Natural killer cell (primary cell): Measurements from ENCODE around the gene MAST4. TPM values are rescaled to one million over a fixed set of nuclear protein-coding genes. Genes with fewer than 3 reads are reported as not detected.

ENCODE experiments used
- ATAC-seq, 3 donors: fragments of 150-1000 bp in 2 of 3; fragments of 200-7000 bp in 1 of 3; cut with Tn5 transposase; 1 replicate in 1 of 3; 2 replicates in 2 of 3; pipeline ENCODE4 v1.10.0; 2021; ENCODE audit warnings: mild to moderate bottlenecking in 2 of 3, moderate library complexity in 2 of 3
- DNase-seq, 2 donors: peaks; one replicate each; pipeline versions ENCODE4 v3.0.0 to v3.0.0-alpha.2; 2013 to 2021; ENCODE audit warnings: mixed read lengths in 1 of 2
- H3K27ac ChIP-seq: one replicate; pipeline ENCODE4 v1.5.1; 2013; ENCODE audit warnings: mild to moderate bottlenecking, low read length
- H3K27me3 ChIP-seq: one replicate; pipeline ENCODE4 v1.6.1; 2013; ENCODE audit warnings: low read length; ENCODE audit not compliant: control insufficient read depth, insufficient read depth
- H3K36me3 ChIP-seq: one replicate; pipeline ENCODE4 v1.6.1; 2013; ENCODE audit warnings: low read length; ENCODE audit not compliant: control insufficient read depth, insufficient read depth
- H3K4me1 ChIP-seq: one replicate; pipeline ENCODE4 v1.6.1; 2013; ENCODE audit warnings: low read length; ENCODE audit not compliant: control insufficient read depth, insufficient read depth
- H3K4me3 ChIP-seq: one replicate; pipeline ENCODE4 v1.5.1; 2013; ENCODE audit warnings: low read length
- H3K9me3 ChIP-seq: one replicate; pipeline ENCODE4 v1.6.1; 2013; ENCODE audit warnings: low read length; ENCODE audit not compliant: control insufficient read depth, insufficient read depth
- H3K27ac Mint-ChIP-seq, 2 donors: one replicate each; pipeline ENCODE4 v1.8.0; 2022; ENCODE audit warnings: mild to moderate bottlenecking in 2 of 2, mixed read lengths in 2 of 2, moderate library complexity in 1 of 2
- H3K27me3 Mint-ChIP-seq, 2 donors: one replicate each; pipeline ENCODE4 v1.8.0; 2022; ENCODE audit warnings: low read depth in 2 of 2, mixed read lengths in 2 of 2
- H3K36me3 Mint-ChIP-seq: one replicate; pipeline ENCODE4 v1.8.0; 2022; ENCODE audit warnings: mixed read lengths
- H3K4me1 Mint-ChIP-seq, 2 donors: one replicate each; pipeline ENCODE4 v1.8.0; 2022; ENCODE audit warnings: mixed read lengths in 2 of 2
- H3K4me3 Mint-ChIP-seq: one replicate; pipeline ENCODE4 v1.8.0; 2022; ENCODE audit warnings: mild to moderate bottlenecking, moderate library complexity, mixed read lengths
- H3K9me3 Mint-ChIP-seq, 2 donors: one replicate each; pipeline ENCODE4 v1.8.0; 2022; ENCODE audit warnings: mixed read lengths in 2 of 2
- WGBS: methylation state at CpG from one replicate; pipeline ENCODE4 v1.1.7; 2013; ENCODE audit warnings: missing lambda C conversion rate; ENCODE audit not compliant: insufficient coverage; 5-methylcytosine and 5-hydroxymethylcytosine counted together
- intact Hi-C: fragments of 100-400 bp; cut with micrococcal nuclease; formaldehyde crosslinking; loops from one replicate; pipeline ENCODE4 v1.14.2; 2022
- total RNA-seq, 4 donors: library from RNA; stranded (reverse); fragments of 120-200 nt in 1 of 4; gene quantifications; one replicate each; pipeline versions ENCODE4 v1.2.3 to v1.2.4, GENCODE V29; 2013 to 2022
- TF ChIP-seq, protein P1 (sequence below): fragments of 200-600 bp; IDR thresholded peaks from one replicate; pipeline ENCODE4 v1.8.0; 2022; ENCODE audit warnings: antibody characterized with exemption

MAST4 gene
- total RNA-seq, 3 donors from 2014 or later (not counting 1 experiment from before 2014, with no cell fraction given), result 6.5 to 14.1 (median 12.7) TPM

DNA sequence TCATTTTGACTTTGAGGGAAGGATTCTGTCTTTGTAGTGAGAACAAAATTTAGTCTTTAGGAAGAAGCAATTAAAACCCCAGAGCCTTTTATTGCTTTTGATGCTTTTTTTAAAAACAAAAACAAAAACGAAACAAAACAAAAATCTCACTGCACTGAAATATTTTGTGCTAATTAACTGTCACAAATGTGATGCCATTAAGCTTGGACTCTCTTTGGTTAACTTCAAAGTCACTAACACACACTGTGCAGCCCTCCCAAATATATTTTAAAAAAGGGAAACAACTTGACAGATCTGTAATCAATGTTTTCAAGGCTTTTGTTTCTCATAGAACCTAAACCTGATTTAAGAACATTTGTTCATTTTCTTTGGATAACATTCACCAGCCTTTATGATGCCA is 290.7 kb downstream of the MAST4 start:
- TF ChIP-seq, protein P1, sequence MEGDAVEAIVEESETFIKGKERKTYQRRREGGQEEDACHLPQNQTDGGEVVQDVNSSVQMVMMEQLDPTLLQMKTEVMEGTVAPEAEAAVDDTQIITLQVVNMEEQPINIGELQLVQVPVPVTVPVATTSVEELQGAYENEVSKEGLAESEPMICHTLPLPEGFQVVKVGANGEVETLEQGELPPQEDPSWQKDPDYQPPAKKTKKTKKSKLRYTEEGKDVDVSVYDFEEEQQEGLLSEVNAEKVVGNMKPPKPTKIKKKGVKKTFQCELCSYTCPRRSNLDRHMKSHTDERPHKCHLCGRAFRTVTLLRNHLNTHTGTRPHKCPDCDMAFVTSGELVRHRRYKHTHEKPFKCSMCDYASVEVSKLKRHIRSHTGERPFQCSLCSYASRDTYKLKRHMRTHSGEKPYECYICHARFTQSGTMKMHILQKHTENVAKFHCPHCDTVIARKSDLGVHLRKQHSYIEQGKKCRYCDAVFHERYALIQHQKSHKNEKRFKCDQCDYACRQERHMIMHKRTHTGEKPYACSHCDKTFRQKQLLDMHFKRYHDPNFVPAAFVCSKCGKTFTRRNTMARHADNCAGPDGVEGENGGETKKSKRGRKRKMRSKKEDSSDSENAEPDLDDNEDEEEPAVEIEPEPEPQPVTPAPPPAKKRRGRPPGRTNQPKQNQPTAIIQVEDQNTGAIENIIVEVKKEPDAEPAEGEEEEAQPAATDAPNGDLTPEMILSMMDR, result no peak
- WGBS, result 43% methylated on average over 1 of the region's 1 CpG
- no peak overlapping the region for H3K27ac ChIP-seq
- Mint-ChIP-seq H3K9me3 (no peaks in the 10 kb centered on the region), H3K4me3 (no peak overlapping the region), H3K36me3 (no peaks in the 10 kb centered on the region), H3K4me1 (peaks cover 0 to 6% of the 10 kb centered on the region in 2 donors), H3K27me3 (peaks cover 0 to 8% of the 10 kb centered on the region in 2 donors), H3K27ac (no peak overlapping the region)
- DNase-seq (no peak), ATAC-seq (no peak)
- H3K4me1 ChIP-seq, result no peaks in the 10 kb centered on the region
- H3K4me3 ChIP-seq, result no peak overlapping the region
- H3K9me3 ChIP-seq, result no peaks in the 10 kb centered on the region
- no peaks in the 10 kb centered on the region for H3K36me3 ChIP-seq
- intact Hi-C loops, result no loop called here
- no peaks in the 10 kb centered on the region for H3K27me3 ChIP-seq

- intact Hi-C loops, result no loop called here
- 75% methylated on average over 1 of the region's 2 CpGs for WGBS
Measured at GRCh38 chr5:66888613-66889012, 292.4 kb downstream of the MAST4 start.

GRCh38 chr5:66889056-66889455 is 292.9 kb downstream of the MAST4 start:
- H3K27ac ChIP-seq, result no peak overlapping the region
- 50% methylated on average over 3 of the region's 4 CpGs for WGBS
- no peak for ATAC-seq
- TF ChIP-seq, protein P1, result no peak
- no peak for DNase-seq
- H3K27me3 ChIP-seq, result no peaks in the 10 kb centered on the region
- intact Hi-C loops, result no loop called here
- peaks cover 0 to 9% of the 10 kb centered on the region in 2 donors for H3K27me3 Mint-ChIP-seq
- H3K36me3 Mint-ChIP-seq, result no peaks in the 10 kb centered on the region
- no peaks in the 10 kb centered on the region for H3K4me1 ChIP-seq
- no peaks in the 10 kb centered on the region for H3K9me3 ChIP-seq
- H3K4me3 Mint-ChIP-seq, result no peak overlapping the region
- peaks cover 0 to 6% of the 10 kb centered on the region in 2 donors for H3K4me1 Mint-ChIP-seq
- no peaks in the 10 kb centered on the region for H3K9me3 Mint-ChIP-seq
- H3K27ac Mint-ChIP-seq, result no peak overlapping the region
- H3K36me3 ChIP-seq, result no peaks in the 10 kb centered on the region
- H3K4me3 ChIP-seq, result no peak overlapping the region

More at GRCh38 chr5:66888613-66889012, 292.4 kb downstream of the MAST4 start:
- Histone ChIP-seq H3K4me3 (no peak overlapping the region), H3K27me3 (no peaks in the 10 kb centered on the region), H3K27ac (no peak overlapping the region), H3K4me1 (no peaks in the 10 kb centered on the region), H3K36me3 (no peaks in the 10 kb centered on the region), H3K9me3 (no peaks in the 10 kb centered on the region)
- DNase-seq (no peak), ATAC-seq (no peak)
- Mint-ChIP-seq H3K4me1 (peaks cover 0 to 6% of the 10 kb centered on the region in 2 donors), H3K4me3 (no peak overlapping the region), H3K9me3 (no peaks in the 10 kb centered on the region), H3K27ac (no peak overlapping the region), H3K36me3 (no peaks in the 10 kb centered on the region), H3K27me3 (peaks cover 0 to 8% of the 10 kb centered on the region in 2 donors)
- TF ChIP-seq, protein P1, result no peak

GRCh38 chr5:66889524-66889923 is 293.3 kb downstream of the MAST4 start:
- Mint-ChIP-seq H3K36me3 (no peaks in the 10 kb centered on the region), H3K27ac (no peak overlapping the region), H3K4me3 (no peak overlapping the region), H3K4me1 (peaks cover 0 to 6% of the 10 kb centered on the region in 2 donors), H3K9me3 (no peaks in the 10 kb centered on the region), H3K27me3 (peaks cover 0 to 13% of the 10 kb centered on the region in 2 donors)
- H3K36me3 ChIP-seq, result no peaks in the 10 kb centered on the region
- WGBS, result 65% methylated on average over 4 of the region's 4 CpGs
- no peak overlapping the region for H3K4me3 ChIP-seq
- H3K27ac ChIP-seq, result no peak overlapping the region
- TF ChIP-seq, protein P1, result no peak
- no peaks in the 10 kb centered on the region for H3K4me1 ChIP-seq
- no peaks in the 10 kb centered on the region for H3K27me3 ChIP-seq
- DNase-seq, result no peak
- intact Hi-C loops, result no loop called here
- no peak for ATAC-seq
- H3K9me3 ChIP-seq, result no peaks in the 10 kb centered on the region
